SK-N-SH treated with all-trans-retinoic acid at 6 μM for 48 hours (cell line): Measurements from ENCODE around the gene CEP164.

Experiments used
- ATAC-seq: fragments of 200-7000 bp; cut with Tn5 transposase; 3 replicates; pipeline ENCODE4 v1.9.1; 2020; ENCODE audit warnings: mild to moderate bottlenecking, moderate library complexity
- ARNTL ChIP-seq: fragments of 450-650 bp; formaldehyde crosslinking; IDR thresholded peaks from 2 replicates; pipeline ENCODE4 v1.5.0; 2020; ENCODE audit warnings: low read depth, mild to moderate bottlenecking, moderate library complexity, borderline replicate concordance
- BACH2 ChIP-seq: fragments of 250-450 bp; sonication (Bioruptor Pico); IDR thresholded peaks from 2 replicates; pipeline ENCODE4 v1.9.0; 2021; ENCODE audit warnings: mild to moderate bottlenecking, borderline replicate concordance
- GLIS3 ChIP-seq: fragments of 250-450 bp; sonication (Bioruptor Pico); IDR thresholded peaks from 2 replicates; pipeline ENCODE4 v1.5.0; 2020; ENCODE audit warnings: mild to moderate bottlenecking, moderate library complexity
- ISL1 ChIP-seq: fragments of 250-450 bp; sonication (Bioruptor Pico); IDR thresholded peaks from 2 replicates; pipeline ENCODE4 v2.1.2; 2022; ENCODE audit warnings: mild to moderate bottlenecking, moderate library complexity
- OSR1 ChIP-seq: fragments of 250-450 bp; sonication (Bioruptor Pico); IDR thresholded peaks from 2 replicates; pipeline ENCODE4 v1.8.0; 2022; ENCODE audit warnings: moderate library complexity, mild to moderate bottlenecking, inconsistent platforms
- PPARA ChIP-seq: fragments of 250-450 bp; sonication (Bioruptor Pico); IDR thresholded peaks from 2 replicates; pipeline ENCODE4 v1.5.0; 2020; ENCODE audit warnings: mild to moderate bottlenecking, borderline replicate concordance
- RARB ChIP-seq: fragments of 250-450 bp; sonication (Bioruptor Pico); IDR thresholded peaks from 2 replicates; pipeline ENCODE4 v1.8.0; 2021; ENCODE audit warnings: mild to moderate bottlenecking, moderate library complexity
- SNAI2 ChIP-seq: fragments of 250-450 bp; sonication (Bioruptor Pico); IDR thresholded peaks from 2 replicates; pipeline ENCODE4 v1.5.0; 2020; ENCODE audit warnings: mild to moderate bottlenecking, moderate library complexity
- TCF4 ChIP-seq: fragments of 250-450 bp; sonication (Bioruptor Pico); IDR thresholded peaks from 2 replicates; pipeline ENCODE4 v1.8.0; 2021; ENCODE audit warnings: mild to moderate bottlenecking, moderate library complexity, borderline replicate concordance
- TOX ChIP-seq: fragments of 250-450 bp; sonication (Bioruptor Pico); IDR thresholded peaks from 2 replicates; pipeline ENCODE4 v1.8.0; 2021; ENCODE audit warnings: mild to moderate bottlenecking, moderate library complexity, borderline replicate concordance
- ZC3H10 ChIP-seq: fragments of 250-450 bp; sonication (Bioruptor Pico); IDR thresholded peaks from 2 replicates; pipeline ENCODE4 v1.5.1; 2021; ENCODE audit warnings: mild to moderate bottlenecking, moderate library complexity
- ZFP3 ChIP-seq: fragments of 250-450 bp; sonication (Bioruptor Pico); IDR thresholded peaks from 2 replicates; pipeline ENCODE4 v1.5.0; 2020; ENCODE audit warnings: mild to moderate bottlenecking, moderate library complexity
- ZFP30 ChIP-seq: fragments of 450-650 bp; formaldehyde crosslinking; IDR thresholded peaks from 2 replicates; pipeline ENCODE4 v1.5.0; 2022; ENCODE audit warnings: mild to moderate bottlenecking, moderate library complexity
- ZNF565 ChIP-seq: fragments of 450-650 bp; formaldehyde crosslinking; conservative IDR thresholded peaks from 2 replicates; pipeline ENCODE4 v1.5.0; 2020; ENCODE audit warnings: low read depth, mild to moderate bottlenecking, moderate library complexity
- ZNF70 ChIP-seq: fragments of 450-650 bp; formaldehyde crosslinking; IDR thresholded peaks from 2 replicates; pipeline ENCODE4 v1.5.0; 2020; ENCODE audit warnings: mild to moderate bottlenecking, moderate library complexity
- ZNF8 ChIP-seq: fragments of 450-650 bp; formaldehyde crosslinking; IDR thresholded peaks from 2 replicates; pipeline ENCODE4 v1.5.0; 2020; ENCODE audit warnings: mild to moderate bottlenecking, moderate library complexity
- TF ChIP-seq, protein P1 (sequence below): fragments of 250-450 bp; sonication (Bioruptor Pico); IDR thresholded peaks from 2 replicates; pipeline ENCODE4 v1.8.0; 2021; ENCODE audit warnings: low read depth, mild to moderate bottlenecking, moderate library complexity, borderline replicate concordance
- TF ChIP-seq, protein P2 (sequence below): fragments of 250-450 bp; sonication (Bioruptor Pico); IDR thresholded peaks from 2 replicates; pipeline ENCODE4 v1.5.1; 2021; ENCODE audit warnings: mild to moderate bottlenecking, moderate library complexity
- TF ChIP-seq, protein P3 (sequence below): fragments of 250-450 bp; sonication (Bioruptor Pico); IDR thresholded peaks from 2 replicates; pipeline ENCODE4 v1.8.0; 2020; ENCODE audit warnings: mild to moderate bottlenecking, moderate library complexity, borderline replicate concordance
- TF ChIP-seq, protein P4 (sequence below): fragments of 250-450 bp; sonication (Bioruptor Pico); IDR thresholded peaks from 2 replicates; pipeline ENCODE4 v1.5.1; 2020; ENCODE audit warnings: low read depth, mild to moderate bottlenecking, moderate library complexity
- TF ChIP-seq, protein P5 (sequence below): fragments of 250-450 bp; sonication (Bioruptor Pico); IDR thresholded peaks from 2 replicates; pipeline ENCODE4 v1.5.0; 2020; ENCODE audit warnings: mild to moderate bottlenecking, moderate library complexity

CEP164 gene

DNA sequence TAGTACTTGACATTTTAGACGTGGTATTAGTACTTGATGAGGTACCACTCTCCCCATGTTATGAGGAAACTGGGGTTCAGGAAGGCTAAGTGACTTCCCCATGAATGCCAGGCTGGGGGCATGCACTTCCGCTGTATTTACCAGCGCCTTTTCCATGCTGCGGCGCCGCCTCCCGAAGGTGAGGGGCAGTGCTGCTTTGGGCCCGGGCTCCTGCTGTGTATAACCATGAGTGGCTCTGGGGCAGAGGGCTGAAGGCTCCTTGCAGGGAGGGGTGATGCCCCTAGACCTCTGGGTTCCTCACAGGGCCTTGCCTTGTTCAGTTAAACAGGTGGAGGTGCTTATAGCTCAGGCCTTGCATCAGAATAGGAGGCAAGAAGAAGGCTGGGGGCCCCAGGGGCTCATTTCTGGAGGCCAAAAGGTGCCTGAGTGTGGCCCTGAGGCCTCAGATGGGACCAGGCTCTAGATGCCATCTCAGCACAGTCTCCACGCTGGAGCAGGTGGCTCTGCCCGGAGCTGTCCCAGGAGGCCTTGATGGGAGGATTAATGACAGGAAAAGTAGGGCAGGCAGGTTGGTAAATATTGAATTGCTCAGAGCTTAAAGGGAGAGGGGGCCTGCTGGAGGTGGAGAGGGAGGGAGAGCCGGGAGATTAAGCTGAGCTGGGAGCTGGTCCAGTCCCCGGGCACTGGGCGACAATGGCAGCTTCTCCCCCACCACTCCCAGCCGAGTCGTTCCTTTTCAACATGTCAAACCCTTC lies 129.6 kb downstream of the CEP164 start:
- no peak for ATAC-seq
- no peak for TF ChIP-seq TCF4 (CRISPR knock-in tag)
- no peak for TF ChIP-seq RARB (CRISPR knock-in tag)
- TF ChIP-seq, protein P1, sequence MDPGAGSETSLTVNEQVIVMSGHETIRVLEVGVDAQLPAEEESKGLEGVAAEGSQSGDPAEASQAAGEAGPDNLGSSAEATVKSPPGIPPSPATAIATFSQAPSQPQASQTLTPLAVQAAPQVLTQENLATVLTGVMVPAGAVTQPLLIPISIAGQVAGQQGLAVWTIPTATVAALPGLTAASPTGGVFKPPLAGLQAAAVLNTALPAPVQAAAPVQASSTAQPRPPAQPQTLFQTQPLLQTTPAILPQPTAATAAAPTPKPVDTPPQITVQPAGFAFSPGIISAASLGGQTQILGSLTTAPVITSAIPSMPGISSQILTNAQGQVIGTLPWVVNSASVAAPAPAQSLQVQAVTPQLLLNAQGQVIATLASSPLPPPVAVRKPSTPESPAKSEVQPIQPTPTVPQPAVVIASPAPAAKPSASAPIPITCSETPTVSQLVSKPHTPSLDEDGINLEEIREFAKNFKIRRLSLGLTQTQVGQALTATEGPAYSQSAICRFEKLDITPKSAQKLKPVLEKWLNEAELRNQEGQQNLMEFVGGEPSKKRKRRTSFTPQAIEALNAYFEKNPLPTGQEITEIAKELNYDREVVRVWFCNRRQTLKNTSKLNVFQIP (CRISPR knock-in tag) = no peak
- TF ChIP-seq, protein P2, sequence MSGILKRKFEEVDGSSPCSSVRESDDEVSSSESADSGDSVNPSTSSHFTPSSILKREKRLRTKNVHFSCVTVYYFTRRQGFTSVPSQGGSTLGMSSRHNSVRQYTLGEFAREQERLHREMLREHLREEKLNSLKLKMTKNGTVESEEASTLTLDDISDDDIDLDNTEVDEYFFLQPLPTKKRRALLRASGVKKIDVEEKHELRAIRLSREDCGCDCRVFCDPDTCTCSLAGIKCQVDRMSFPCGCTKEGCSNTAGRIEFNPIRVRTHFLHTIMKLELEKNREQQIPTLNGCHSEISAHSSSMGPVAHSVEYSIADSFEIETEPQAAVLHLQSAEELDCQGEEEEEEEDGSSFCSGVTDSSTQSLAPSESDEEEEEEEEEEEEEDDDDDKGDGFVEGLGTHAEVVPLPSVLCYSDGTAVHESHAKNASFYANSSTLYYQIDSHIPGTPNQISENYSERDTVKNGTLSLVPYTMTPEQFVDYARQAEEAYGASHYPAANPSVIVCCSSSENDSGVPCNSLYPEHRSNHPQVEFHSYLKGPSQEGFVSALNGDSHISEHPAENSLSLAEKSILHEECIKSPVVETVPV (CRISPR knock-in tag) = no peak
- TF ChIP-seq PPARA (CRISPR knock-in tag) = no peak
- TF ChIP-seq ZNF8 (CRISPR knock-in tag) = no peak
- TF ChIP-seq, protein P3, sequence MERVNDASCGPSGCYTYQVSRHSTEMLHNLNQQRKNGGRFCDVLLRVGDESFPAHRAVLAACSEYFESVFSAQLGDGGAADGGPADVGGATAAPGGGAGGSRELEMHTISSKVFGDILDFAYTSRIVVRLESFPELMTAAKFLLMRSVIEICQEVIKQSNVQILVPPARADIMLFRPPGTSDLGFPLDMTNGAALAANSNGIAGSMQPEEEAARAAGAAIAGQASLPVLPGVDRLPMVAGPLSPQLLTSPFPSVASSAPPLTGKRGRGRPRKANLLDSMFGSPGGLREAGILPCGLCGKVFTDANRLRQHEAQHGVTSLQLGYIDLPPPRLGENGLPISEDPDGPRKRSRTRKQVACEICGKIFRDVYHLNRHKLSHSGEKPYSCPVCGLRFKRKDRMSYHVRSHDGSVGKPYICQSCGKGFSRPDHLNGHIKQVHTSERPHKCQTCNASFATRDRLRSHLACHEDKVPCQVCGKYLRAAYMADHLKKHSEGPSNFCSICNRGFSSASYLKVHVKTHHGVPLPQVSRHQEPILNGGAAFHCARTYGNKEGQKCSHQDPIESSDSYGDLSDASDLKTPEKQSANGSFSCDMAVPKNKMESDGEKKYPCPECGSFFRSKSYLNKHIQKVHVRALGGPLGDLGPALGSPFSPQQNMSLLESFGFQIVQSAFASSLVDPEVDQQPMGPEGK (CRISPR knock-in tag) = no peak
- no peak for TF ChIP-seq ZNF70 (CRISPR knock-in tag)
- no peak for TF ChIP-seq ZC3H10 (CRISPR knock-in tag)
- no peak for TF ChIP-seq ZFP3
- no peak for TF ChIP-seq TOX (CRISPR knock-in tag)
- TF ChIP-seq, protein P4, sequence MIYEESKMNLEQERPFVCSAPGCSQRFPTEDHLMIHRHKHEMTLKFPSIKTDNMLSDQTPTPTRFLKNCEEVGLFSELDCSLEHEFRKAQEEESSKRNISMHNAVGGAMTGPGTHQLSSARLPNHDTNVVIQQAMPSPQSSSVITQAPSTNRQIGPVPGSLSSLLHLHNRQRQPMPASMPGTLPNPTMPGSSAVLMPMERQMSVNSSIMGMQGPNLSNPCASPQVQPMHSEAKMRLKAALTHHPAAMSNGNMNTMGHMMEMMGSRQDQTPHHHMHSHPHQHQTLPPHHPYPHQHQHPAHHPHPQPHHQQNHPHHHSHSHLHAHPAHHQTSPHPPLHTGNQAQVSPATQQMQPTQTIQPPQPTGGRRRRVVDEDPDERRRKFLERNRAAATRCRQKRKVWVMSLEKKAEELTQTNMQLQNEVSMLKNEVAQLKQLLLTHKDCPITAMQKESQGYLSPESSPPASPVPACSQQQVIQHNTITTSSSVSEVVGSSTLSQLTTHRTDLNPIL (CRISPR knock-in tag) = no peak

DNA sequence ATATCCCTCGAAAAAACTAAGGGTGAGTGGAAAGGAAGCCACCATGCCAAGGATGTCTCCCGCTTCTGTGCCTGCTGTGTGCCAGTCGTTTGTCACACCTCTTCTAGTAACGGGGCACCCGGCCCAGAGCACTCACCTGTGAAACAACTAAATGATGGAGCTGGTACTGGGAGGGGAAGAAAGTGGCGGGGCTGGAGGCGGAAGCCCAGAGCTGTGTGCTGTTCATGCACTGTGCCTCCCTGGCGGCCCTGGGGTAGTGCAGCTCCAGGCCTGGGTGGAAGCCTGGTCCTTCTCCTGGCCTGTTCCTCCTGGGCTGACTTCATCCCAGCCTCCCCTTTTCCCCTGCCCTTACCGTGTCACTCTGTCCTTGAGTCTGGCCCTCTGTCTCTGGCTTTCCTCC lies 130.2 kb downstream of the CEP164 start:
- TF ChIP-seq, protein P4 (CRISPR knock-in tag) = no peak
- TF ChIP-seq, protein P5, sequence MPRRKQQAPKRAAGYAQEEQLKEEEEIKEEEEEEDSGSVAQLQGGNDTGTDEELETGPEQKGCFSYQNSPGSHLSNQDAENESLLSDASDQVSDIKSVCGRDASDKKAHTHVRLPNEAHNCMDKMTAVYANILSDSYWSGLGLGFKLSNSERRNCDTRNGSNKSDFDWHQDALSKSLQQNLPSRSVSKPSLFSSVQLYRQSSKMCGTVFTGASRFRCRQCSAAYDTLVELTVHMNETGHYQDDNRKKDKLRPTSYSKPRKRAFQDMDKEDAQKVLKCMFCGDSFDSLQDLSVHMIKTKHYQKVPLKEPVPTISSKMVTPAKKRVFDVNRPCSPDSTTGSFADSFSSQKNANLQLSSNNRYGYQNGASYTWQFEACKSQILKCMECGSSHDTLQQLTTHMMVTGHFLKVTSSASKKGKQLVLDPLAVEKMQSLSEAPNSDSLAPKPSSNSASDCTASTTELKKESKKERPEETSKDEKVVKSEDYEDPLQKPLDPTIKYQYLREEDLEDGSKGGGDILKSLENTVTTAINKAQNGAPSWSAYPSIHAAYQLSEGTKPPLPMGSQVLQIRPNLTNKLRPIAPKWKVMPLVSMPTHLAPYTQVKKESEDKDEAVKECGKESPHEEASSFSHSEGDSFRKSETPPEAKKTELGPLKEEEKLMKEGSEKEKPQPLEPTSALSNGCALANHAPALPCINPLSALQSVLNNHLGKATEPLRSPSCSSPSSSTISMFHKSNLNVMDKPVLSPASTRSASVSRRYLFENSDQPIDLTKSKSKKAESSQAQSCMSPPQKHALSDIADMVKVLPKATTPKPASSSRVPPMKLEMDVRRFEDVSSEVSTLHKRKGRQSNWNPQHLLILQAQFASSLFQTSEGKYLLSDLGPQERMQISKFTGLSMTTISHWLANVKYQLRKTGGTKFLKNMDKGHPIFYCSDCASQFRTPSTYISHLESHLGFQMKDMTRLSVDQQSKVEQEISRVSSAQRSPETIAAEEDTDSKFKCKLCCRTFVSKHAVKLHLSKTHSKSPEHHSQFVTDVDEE = no peak
- no peak for TF ChIP-seq SNAI2 (CRISPR knock-in tag)
- TF ChIP-seq ISL1 (CRISPR knock-in tag) = no peak
- TF ChIP-seq, protein P3 (CRISPR knock-in tag) = no peak
- TF ChIP-seq ZNF565 (CRISPR knock-in tag) = no peak
- no peak for TF ChIP-seq TCF4 (CRISPR knock-in tag)
- TF ChIP-seq ZNF70 (CRISPR knock-in tag) = no peak
- TF ChIP-seq ZFP3 = no peak
- no peak for TF ChIP-seq BACH2 (CRISPR knock-in tag)
- no peak for TF ChIP-seq RARB (CRISPR knock-in tag)
- no peak for TF ChIP-seq ZC3H10 (CRISPR knock-in tag)
- no peak for TF ChIP-seq GLIS3 (CRISPR knock-in tag)
- no peak for TF ChIP-seq ZNF8 (CRISPR knock-in tag)
- no peak for TF ChIP-seq ZFP30 (CRISPR knock-in tag)
- no peak for TF ChIP-seq ARNTL (CRISPR knock-in tag)
- no peak for TF ChIP-seq TOX (CRISPR knock-in tag)
- TF ChIP-seq OSR1 (CRISPR knock-in tag) = no peak
- ATAC-seq = no peak
